Psoas muscle (tissue), 8 donors: ENCODE measurements around the gene XXYLT1. TPM values are rescaled to one million over a fixed set of nuclear protein-coding genes. Genes with fewer than 3 reads are reported as not detected.

Experiments used
- ATAC-seq, 4 donors: fragments of 200-7000 bp; cut with Tn5 transposase; one replicate each; pipeline ENCODE4 v1.9.1; 2020; ENCODE audit warnings: moderate library complexity in 3 of 4, mild to moderate bottlenecking in 2 of 4
- DNase-seq, 2 donors: peaks; one replicate each; pipeline ENCODE4 v3.0.0-alpha.2; 2020
- H3K27ac ChIP-seq: fragments of 200-600 bp; one replicate; pipeline ENCODE4 v1.8.0; 2022
- H3K27me3 ChIP-seq, 3 donors: fragments of 200-600 bp in 1 of 3; one replicate each; pipeline versions ENCODE4 v1.6.1 to v1.8.0; 2013 to 2022; ENCODE audit warnings: low read length in 2 of 3, mild to moderate bottlenecking in 2 of 3, moderate library complexity in 1 of 3; ENCODE audit not compliant: insufficient read depth in 3 of 3
- H3K36me3 ChIP-seq, 2 donors: fragments of 200-600 bp in 1 of 2; one replicate each; pipeline versions ENCODE4 v1.6.1 to v1.8.0; 2013 to 2022; ENCODE audit warnings: low read depth in 1 of 2, mild to moderate bottlenecking in 1 of 2, moderate library complexity in 1 of 2; ENCODE audit not compliant: insufficient read depth in 1 of 2
- H3K4me1 ChIP-seq: fragments of 200-600 bp; one replicate; pipeline ENCODE4 v1.8.0; 2022
- H3K4me3 ChIP-seq: fragments of 200-600 bp; one replicate; pipeline ENCODE4 v1.8.0; 2022; ENCODE audit warnings: mild to moderate bottlenecking
- H3K9me3 ChIP-seq: fragments of 200-600 bp; one replicate; pipeline ENCODE4 v1.8.0; 2022
- WGBS, 3 donors: extraction: QIAGEN DNeasy Blood & Tissue Kit; methylation state at CpG; one replicate each; pipeline versions ENCODE4 v1.1.6 to v1.1.7; 2013; 5-methylcytosine and 5-hydroxymethylcytosine counted together
- intact Hi-C, 2 donors: fragments of 100-400 bp; cut with DNase I; formaldehyde crosslinking; loops; one replicate each; pipeline versions ENCODE4 v1.11.0 to v1.14.2; 2022
- polyA plus RNA-seq, 3 donors: library from polyadenylated mRNA; stranded (reverse); fragments of 200-250 nt; gene quantifications; one replicate each; pipeline ENCODE4 v1.2.3, GENCODE V29; 2013
- total RNA-seq, 4 donors: library from RNA; stranded (reverse); fragmentation: NEBNext Ultra II Directional in 2 of 4; extraction: Animal tissue kit (Norgen Biotek cat#: 25700) in 2 of 4; gene quantifications; one replicate each; pipeline versions ENCODE4 v1.2.1 to v1.2.4, GENCODE V29; 2021 to 2023
- TF ChIP-seq, protein P1 (sequence below): fragments of 200-600 bp; IDR thresholded peaks from one replicate; pipeline ENCODE4 v1.8.0; 2022; ENCODE audit warnings: antibody characterized with exemption
- donor health status: healthy with polysubstance abuse.
- donor health status: DM: no; HTN: no; CAD: no; lungs with moderate emphysema.
- donor health status: Bipolar disorder and iron deficiency.
- donor health status: healthy.
- donor health status: DM: yes; HTN: yes; CAD: no.
- donor health status: DM: no; HTN: no; CAD: no.
- donor health status: DM: no; HTN: no; CAD: no.
- donor health status: DM: yes; HTN: yes; CAD: no.

The XXYLT1 gene
- total and polyA plus RNA-seq, 7 donors, result 0.86 to 3.5 (median 1.8) TPM

GRCh38 chr3:195033531-195034091 lies 237.3 kb downstream of the XXYLT1 start:
- ATAC-seq (no peak), DNase-seq (no peak)
- WGBS, 3 donors, result 75 to 81% (median 78%) methylated on average over 12 of the region's 12 CpGs
- Histone ChIP-seq H3K27ac (no peak overlapping the region), H3K9me3 (no peaks in the 10 kb centered on the region), H3K4me1 (no peaks in the 10 kb centered on the region), H3K36me3 (no peaks in the 10 kb centered on the region), H3K4me3 (no peak overlapping the region), H3K27me3 (no peaks in the 10 kb centered on the region)
- intact Hi-C loops, result loop anchor here in 1 of 2 donors (2.0 kb wide), 1 partner anchor 23 kb away; no protein-coding TSS in a partner anchor
- TF ChIP-seq, protein P1, sequence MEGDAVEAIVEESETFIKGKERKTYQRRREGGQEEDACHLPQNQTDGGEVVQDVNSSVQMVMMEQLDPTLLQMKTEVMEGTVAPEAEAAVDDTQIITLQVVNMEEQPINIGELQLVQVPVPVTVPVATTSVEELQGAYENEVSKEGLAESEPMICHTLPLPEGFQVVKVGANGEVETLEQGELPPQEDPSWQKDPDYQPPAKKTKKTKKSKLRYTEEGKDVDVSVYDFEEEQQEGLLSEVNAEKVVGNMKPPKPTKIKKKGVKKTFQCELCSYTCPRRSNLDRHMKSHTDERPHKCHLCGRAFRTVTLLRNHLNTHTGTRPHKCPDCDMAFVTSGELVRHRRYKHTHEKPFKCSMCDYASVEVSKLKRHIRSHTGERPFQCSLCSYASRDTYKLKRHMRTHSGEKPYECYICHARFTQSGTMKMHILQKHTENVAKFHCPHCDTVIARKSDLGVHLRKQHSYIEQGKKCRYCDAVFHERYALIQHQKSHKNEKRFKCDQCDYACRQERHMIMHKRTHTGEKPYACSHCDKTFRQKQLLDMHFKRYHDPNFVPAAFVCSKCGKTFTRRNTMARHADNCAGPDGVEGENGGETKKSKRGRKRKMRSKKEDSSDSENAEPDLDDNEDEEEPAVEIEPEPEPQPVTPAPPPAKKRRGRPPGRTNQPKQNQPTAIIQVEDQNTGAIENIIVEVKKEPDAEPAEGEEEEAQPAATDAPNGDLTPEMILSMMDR, result no peak

DNA sequence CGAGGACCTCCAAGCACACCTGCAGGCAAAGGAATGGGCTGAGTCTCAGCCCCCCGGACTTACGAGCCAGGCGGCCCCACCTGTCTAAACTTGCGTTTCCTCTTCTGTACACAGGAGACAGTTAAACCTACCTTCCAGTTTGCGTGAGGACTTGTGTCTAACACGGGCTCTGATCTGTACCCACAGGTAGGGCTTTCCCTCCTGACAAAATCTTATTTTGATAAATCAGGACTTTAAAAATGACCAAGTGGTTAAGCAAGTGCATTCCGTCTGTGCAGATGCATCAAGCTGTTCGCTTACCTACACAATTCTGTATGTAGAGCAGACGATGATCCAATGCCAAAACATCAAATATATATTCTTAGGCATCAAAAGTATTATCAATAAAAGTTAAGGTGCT lies 238.0 kb downstream of the XXYLT1 start:
- TF ChIP-seq, protein P1, result no peak
- 90 to 95% (median 93%) methylated on average over 10 of the region's 10 CpGs for WGBS, 3 donors
- DNase-seq (no peak), ATAC-seq (no peak)
- H3K36me3 ChIP-seq, result no peaks in the 10 kb centered on the region
- H3K27me3 ChIP-seq, result no peaks in the 10 kb centered on the region
- intact Hi-C loops, result no loop called here
- no peak overlapping the region for H3K27ac ChIP-seq
- H3K4me1 ChIP-seq, result no peaks in the 10 kb centered on the region
- no peak overlapping the region for H3K4me3 ChIP-seq
- no peaks in the 10 kb centered on the region for H3K9me3 ChIP-seq

DNA sequence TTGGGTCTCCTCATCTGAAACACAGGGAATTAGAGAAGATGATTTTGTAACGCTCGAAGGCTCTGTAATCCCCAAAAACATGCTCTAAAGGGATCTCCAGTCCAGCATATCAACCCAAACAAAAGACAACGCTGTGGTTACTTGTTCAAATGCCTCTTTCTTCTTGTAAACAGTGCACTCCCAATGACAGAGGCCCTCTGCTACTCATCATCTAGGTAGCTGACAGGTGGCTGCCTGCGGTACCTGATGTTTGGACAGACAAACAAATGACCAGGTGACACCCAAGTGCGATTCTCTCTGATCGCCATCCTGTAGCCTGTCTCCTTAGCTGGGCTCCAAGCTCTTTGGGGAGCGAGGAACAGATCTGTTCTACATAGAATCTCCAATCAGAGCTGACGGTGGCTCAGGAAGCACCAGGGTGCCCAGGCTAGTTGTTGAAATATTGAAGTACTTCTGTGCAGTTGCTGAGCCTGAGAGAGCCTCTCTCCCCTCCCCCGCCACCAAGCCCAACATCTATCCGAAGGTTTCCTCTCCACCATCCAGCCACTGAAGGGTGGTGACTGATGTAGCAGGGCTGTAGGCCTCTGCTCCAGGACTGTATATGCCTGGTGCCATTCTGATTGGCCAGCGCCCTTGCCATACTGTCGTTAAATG lies 238.7 kb downstream of the XXYLT1 start:
- ATAC-seq (no peak), DNase-seq (no peak)
- no peaks in the 10 kb centered on the region for H3K27me3 ChIP-seq
- H3K36me3 ChIP-seq, result no peaks in the 10 kb centered on the region
- no peaks in the 10 kb centered on the region for H3K9me3 ChIP-seq
- 78 to 81% (median 80%) methylated on average over 12 of the region's 12 CpGs for WGBS, 3 donors
- no peaks in the 10 kb centered on the region for H3K4me1 ChIP-seq
- no peak overlapping the region for H3K4me3 ChIP-seq
- intact Hi-C loops, result no loop called here
- no peak overlapping the region for H3K27ac ChIP-seq
- TF ChIP-seq, protein P1, result no peak

- TF ChIP-seq, protein P1, result no peak
- ATAC-seq (peak in 1 of 4 donors; percentile 22), DNase-seq (no peak)
- no peaks in the 10 kb centered on the region for H3K9me3 ChIP-seq
- no peaks in the 10 kb centered on the region for H3K36me3 ChIP-seq
- no peaks in the 10 kb centered on the region for H3K27me3 ChIP-seq
- WGBS, 3 donors, result 62 to 79% (median 72%) methylated on average over 5 of the region's 5 CpGs
- no peak overlapping the region for H3K4me3 ChIP-seq
- H3K27ac ChIP-seq, result peak overlapping the region; percentile 65
- intact Hi-C loops, result no loop called here
- H3K4me1 ChIP-seq, result no peaks in the 10 kb centered on the region
These were observed 239.4 kb downstream of the XXYLT1 start for GRCh38 chr3:195031574-195032003.
